Coronary artery (tissue), 2 donors: ENCODE results near the gene CLDN20.
"Not testable (repeated sequence)": the region's sequence is repeated elsewhere in the genome, so short reads cannot be mapped to it uniquely, and the experiment has no call there.

Experiments
- DNase-seq: peaks from one replicate; pipeline ENCODE4 v3.0.0-alpha.2; 2017; ENCODE audit warnings: low spot score
- H3K27ac ChIP-seq, 2 donors: fragments of 200-600 bp; sonication (generic); one replicate each; pipeline ENCODE4 v1.5.1; 2016 to 2019
- H3K4me3 ChIP-seq: fragments of 200-600 bp; sonication (generic); 2 replicates; pipeline ENCODE4 v1.5.1; 2016; ENCODE audit warnings: mild to moderate bottlenecking, moderate library complexity
- TF ChIP-seq, protein P1 (sequence below): fragments of 200-600 bp; sonication (generic); IDR thresholded peaks from one replicate; pipeline ENCODE4 v1.5.1; 2019; ENCODE audit warnings: antibody characterized with exemption

CLDN20 gene

GRCh38 chr6:155260686-155261085 is 3.1 kb upstream of the CLDN20 start:
- Histone ChIP-seq H3K27ac (no peak overlapping the region), H3K4me3 (no peak overlapping the region)
- no peak for DNase-seq
- TF ChIP-seq, protein P1, sequence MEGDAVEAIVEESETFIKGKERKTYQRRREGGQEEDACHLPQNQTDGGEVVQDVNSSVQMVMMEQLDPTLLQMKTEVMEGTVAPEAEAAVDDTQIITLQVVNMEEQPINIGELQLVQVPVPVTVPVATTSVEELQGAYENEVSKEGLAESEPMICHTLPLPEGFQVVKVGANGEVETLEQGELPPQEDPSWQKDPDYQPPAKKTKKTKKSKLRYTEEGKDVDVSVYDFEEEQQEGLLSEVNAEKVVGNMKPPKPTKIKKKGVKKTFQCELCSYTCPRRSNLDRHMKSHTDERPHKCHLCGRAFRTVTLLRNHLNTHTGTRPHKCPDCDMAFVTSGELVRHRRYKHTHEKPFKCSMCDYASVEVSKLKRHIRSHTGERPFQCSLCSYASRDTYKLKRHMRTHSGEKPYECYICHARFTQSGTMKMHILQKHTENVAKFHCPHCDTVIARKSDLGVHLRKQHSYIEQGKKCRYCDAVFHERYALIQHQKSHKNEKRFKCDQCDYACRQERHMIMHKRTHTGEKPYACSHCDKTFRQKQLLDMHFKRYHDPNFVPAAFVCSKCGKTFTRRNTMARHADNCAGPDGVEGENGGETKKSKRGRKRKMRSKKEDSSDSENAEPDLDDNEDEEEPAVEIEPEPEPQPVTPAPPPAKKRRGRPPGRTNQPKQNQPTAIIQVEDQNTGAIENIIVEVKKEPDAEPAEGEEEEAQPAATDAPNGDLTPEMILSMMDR, result no peak

DNA sequence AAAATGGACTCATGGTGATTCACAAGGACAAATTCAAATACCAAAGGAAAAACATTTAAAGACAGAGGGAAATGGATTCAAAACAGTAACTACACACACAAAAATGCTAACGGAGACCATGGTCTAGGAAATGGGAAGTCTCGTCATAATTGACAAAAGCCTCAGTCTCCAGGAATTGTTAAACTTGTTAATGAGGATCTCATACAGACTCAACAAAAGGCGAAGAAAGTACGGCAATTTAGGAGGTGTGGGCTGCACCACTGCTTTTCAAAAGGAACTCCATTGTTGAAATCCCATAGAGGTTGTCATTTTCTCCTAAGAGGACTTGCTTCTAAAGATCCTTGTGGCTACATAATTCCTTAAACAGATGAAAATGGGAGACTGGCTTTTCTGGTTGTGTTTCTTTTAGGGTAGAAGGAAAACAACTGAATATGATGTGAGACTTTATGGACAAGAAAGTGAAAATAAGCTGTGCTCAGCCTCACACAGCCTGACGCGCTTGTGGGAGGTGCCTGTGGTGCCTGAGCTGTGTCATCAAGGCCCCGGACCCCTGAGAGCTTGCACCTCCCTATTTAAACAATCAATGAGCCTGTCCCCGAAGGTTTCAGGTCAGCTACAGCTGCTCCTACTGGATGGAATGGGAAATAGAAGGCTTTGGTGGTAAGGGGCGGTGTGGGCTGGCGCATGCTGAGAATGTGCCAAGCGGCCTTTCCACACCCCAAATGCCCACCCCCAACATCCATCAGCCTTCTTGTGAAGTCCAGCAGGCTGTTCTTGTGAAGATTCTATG is 2.5 kb upstream of the CLDN20 start:
- Histone ChIP-seq H3K4me3 (no peak overlapping the region), H3K27ac (no peak overlapping the region)
- DNase-seq, result no peak
- TF ChIP-seq, protein P1, result no peak

- TF ChIP-seq, protein P1, result no peak
- Histone ChIP-seq H3K4me3 (no peak overlapping the region), H3K27ac (no peak overlapping the region)
- DNase-seq, result no peak
Measured at GRCh38 chr6:155262655-155263054, 1.2 kb upstream of the CLDN20 start.

GRCh38 chr6:155264693-155265320 is 994 bp downstream of the CLDN20 start:
- H3K4me3 ChIP-seq, result no peak overlapping the region
- no peak for DNase-seq
- no peak overlapping the region for H3K27ac ChIP-seq
- TF ChIP-seq, protein P1, result no peak

- Histone ChIP-seq H3K4me3 (no peak overlapping the region), H3K27ac (no peak overlapping the region)
- DNase-seq, result no peak
- TF ChIP-seq, protein P1, result no peak
Measured at GRCh38 chr6:155265843-155266535, 2.2 kb downstream of the CLDN20 start.

GRCh38 chr6:155267411-155267810 is 3.6 kb downstream of the CLDN20 start:
- no peak overlapping the region for H3K27ac ChIP-seq

DNA sequence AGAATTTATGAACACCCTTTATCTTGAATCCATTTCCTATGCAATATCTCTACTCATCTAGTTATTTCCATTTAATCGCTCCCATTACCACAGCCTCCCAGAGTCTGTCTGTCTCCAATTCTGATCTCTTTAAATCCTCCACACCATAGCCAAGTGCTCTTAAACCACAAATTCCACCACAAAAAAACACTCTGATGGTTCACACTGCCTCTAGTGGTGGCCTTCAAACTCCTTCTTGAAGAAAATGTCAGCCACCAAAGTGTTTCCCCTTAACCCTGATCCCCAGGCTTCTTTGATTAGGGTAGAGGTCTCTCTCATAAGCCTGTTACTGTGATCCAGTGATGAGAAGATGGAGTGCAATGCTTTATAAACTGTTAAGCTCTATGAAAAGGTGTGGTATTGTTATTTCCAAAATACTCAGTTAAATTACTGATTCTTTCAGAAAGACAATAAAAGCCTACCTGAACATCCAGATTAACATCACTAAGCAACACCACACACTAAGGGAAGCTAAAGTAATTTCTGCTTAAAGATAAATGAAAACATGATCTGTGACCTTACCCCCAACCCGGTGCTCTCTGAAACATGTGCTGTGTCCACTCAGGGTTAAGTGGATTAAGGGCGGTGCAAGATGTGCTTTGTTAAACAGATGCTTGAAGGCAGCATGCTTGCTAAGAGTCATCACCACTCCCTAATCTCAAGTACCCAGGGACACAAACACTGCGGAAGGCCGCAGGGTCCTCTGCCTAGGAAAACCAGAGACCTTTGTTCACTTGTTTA is 4.5 kb downstream of the CLDN20 start:
- DNase-seq, H3K4me3 ChIP-seq, H3K27ac ChIP-seq: not testable (repeated sequence)

More at GRCh38 chr6:155267411-155267810, 3.6 kb downstream of the CLDN20 start:
- no peak overlapping the region for H3K4me3 ChIP-seq
- TF ChIP-seq, protein P1, result no peak
- no peak for DNase-seq
